ENCODE results near the gene PID1. TPM values are rescaled to one million over a fixed set of nuclear protein-coding genes. Genes with fewer than 3 reads are reported as not detected.

PID1 gene
- total RNA-seq, 1 donor from 2014 or later: 83.2 TPM

GRCh38 chr2:229235131-229235914 lies 35.8 kb downstream of the PID1 start:
- intact Hi-C loops (cut with DNase I): no loop called here
- Histone ChIP-seq H3K27ac (no peak overlapping the region), H3K9me3 (peaks cover 2% of the 10 kb centered on the region), H3K27me3 (no peaks in the 10 kb centered on the region), H3K4me1 (no peaks in the 10 kb centered on the region), H3K36me3 (no peaks in the 10 kb centered on the region), H3K4me3 (no peak overlapping the region)
- no peak for TF ChIP-seq POLR2AphosphoS5 (IDR thresholded peaks at IDR 0.05; ENCODE audit: insufficient read depth in 1 of 2, low read depth in 1 of 2)
- TF ChIP-seq POLR2A (IDR thresholded peaks at IDR 0.05): no peak
- TF ChIP-seq CTCF (IDR thresholded peaks at IDR 0.05): no peak
- no peak for DNase-seq (ENCODE audit: extremely low spot score in 2 of 2)

GRCh38 chr2:229231885-229232284 lies 39.2 kb downstream of the PID1 start:
- no peaks in the 10 kb centered on the region for H3K36me3 ChIP-seq
- intact Hi-C loops (cut with DNase I): no loop called here
- H3K9me3 ChIP-seq: no peaks in the 10 kb centered on the region
- no peak overlapping the region for H3K4me3 ChIP-seq
- H3K27ac ChIP-seq: no peak overlapping the region
- TF ChIP-seq POLR2AphosphoS5 (IDR thresholded peaks at IDR 0.05; ENCODE audit: insufficient read depth in 1 of 2, low read depth in 1 of 2) (no peak), CTCF (IDR thresholded peaks at IDR 0.05) (no peak), POLR2A (IDR thresholded peaks at IDR 0.05) (no peak)
- no peak for DNase-seq (ENCODE audit: extremely low spot score in 2 of 2)
- no peaks in the 10 kb centered on the region for H3K27me3 ChIP-seq
- H3K4me1 ChIP-seq: no peaks in the 10 kb centered on the region

- H3K4me3 ChIP-seq: no peak overlapping the region
- no peaks in the 10 kb centered on the region for H3K9me3 ChIP-seq
- no peak for DNase-seq (ENCODE audit: extremely low spot score in 2 of 2)
- TF ChIP-seq POLR2AphosphoS5 (IDR thresholded peaks at IDR 0.05; ENCODE audit: insufficient read depth in 1 of 2, low read depth in 1 of 2) (no peak), CTCF (IDR thresholded peaks at IDR 0.05) (no peak), POLR2A (IDR thresholded peaks at IDR 0.05) (no peak)
- no peaks in the 10 kb centered on the region for H3K36me3 ChIP-seq
- intact Hi-C loops (cut with DNase I): no loop called here
- H3K27ac ChIP-seq: peak overlapping the region; percentile 36
- no peaks in the 10 kb centered on the region for H3K4me1 ChIP-seq
- no peaks in the 10 kb centered on the region for H3K27me3 ChIP-seq
These were observed 39.7 kb downstream of the PID1 start for GRCh38 chr2:229231328-229231868.

- H3K9me3 ChIP-seq: no peaks in the 10 kb centered on the region
- no peak for DNase-seq (ENCODE audit: extremely low spot score in 2 of 2)
- H3K4me3 ChIP-seq: no peak overlapping the region
- H3K36me3 ChIP-seq: no peaks in the 10 kb centered on the region
- no peak for TF ChIP-seq CTCF (IDR thresholded peaks at IDR 0.05)
- no peak for TF ChIP-seq POLR2A (IDR thresholded peaks at IDR 0.05)
- TF ChIP-seq POLR2AphosphoS5 (IDR thresholded peaks at IDR 0.05; ENCODE audit: insufficient read depth in 1 of 2, low read depth in 1 of 2): no peak
- intact Hi-C loops (cut with DNase I): no loop called here
- H3K4me1 ChIP-seq: no peaks in the 10 kb centered on the region
- H3K27ac ChIP-seq: peak overlapping the region; percentile 36
- no peaks in the 10 kb centered on the region for H3K27me3 ChIP-seq
These were observed 40.2 kb downstream of the PID1 start for GRCh38 chr2:229230911-229231310.

GRCh38 chr2:229230256-229230655 lies 40.8 kb downstream of the PID1 start:
- H3K4me1 ChIP-seq: no peaks in the 10 kb centered on the region
- no peak for DNase-seq (ENCODE audit: extremely low spot score in 2 of 2)
- intact Hi-C loops (cut with DNase I): no loop called here
- TF ChIP-seq CTCF (IDR thresholded peaks at IDR 0.05): no peak
- TF ChIP-seq POLR2A (IDR thresholded peaks at IDR 0.05): no peak
- TF ChIP-seq POLR2AphosphoS5 (IDR thresholded peaks at IDR 0.05; ENCODE audit: insufficient read depth in 1 of 2, low read depth in 1 of 2): no peak
- H3K9me3 ChIP-seq: no peaks in the 10 kb centered on the region
- H3K27me3 ChIP-seq: no peaks in the 10 kb centered on the region
- H3K36me3 ChIP-seq: no peaks in the 10 kb centered on the region
- H3K27ac ChIP-seq: peak overlapping the region; percentile 24
- no peak overlapping the region for H3K4me3 ChIP-seq
